Vagina (tissue), 2 donors: Measurements from ENCODE around the gene LIN37. TPM values are rescaled to one million over a fixed set of nuclear protein-coding genes. Genes with fewer than 3 reads are reported as not detected.
A peak's percentile ranks its signal among the peaks of the same experiment; 100 is the strongest.

ENCODE experiments used
- DNase-seq, 2 donors: peaks; one replicate each; pipeline ENCODE4 v3.0.0-alpha.2; 2017; ENCODE audit errors: extremely low spot score in 2 of 2
- H3K27ac ChIP-seq: fragments of 200-600 bp; sonication (generic); one replicate; pipeline ENCODE4 v1.5.1; 2019
- H3K27me3 ChIP-seq: fragments of 200-600 bp; sonication (generic); one replicate; pipeline ENCODE4 v1.5.1; 2019
- H3K36me3 ChIP-seq, 2 donors: fragments of 200-600 bp; sonication (generic); one replicate each; pipeline ENCODE4 v1.5.1; 2017 to 2019
- H3K4me1 ChIP-seq: fragments of 200-600 bp; sonication (generic); one replicate; pipeline ENCODE4 v1.5.1; 2019
- H3K4me3 ChIP-seq, 2 donors: fragments of 200-600 bp; sonication (generic); 1 replicate in 1 of 2; 2 replicates in 1 of 2; pipeline ENCODE4 v1.5.1; 2016 to 2019
- H3K9me3 ChIP-seq: fragments of 200-600 bp; sonication (generic); one replicate; pipeline ENCODE4 v1.5.1; 2019
- POLR2A ChIP-seq, 2 donors: fragments of 450-650 bp; IDR thresholded peaks; one replicate each; pipeline ENCODE4 v1.6.1; 2017; ENCODE audit warnings: antibody characterized with exemption in 2 of 2, mild to moderate bottlenecking in 2 of 2, moderate library complexity in 2 of 2
- POLR2AphosphoS5 ChIP-seq, 2 donors: sonication (generic); formaldehyde crosslinking; IDR thresholded peaks; one replicate each; pipeline ENCODE4 v1.9.0; 2017; ENCODE audit warnings: antibody characterized with exemption in 2 of 2, mild to moderate bottlenecking in 2 of 2, low read depth in 1 of 2; ENCODE audit not compliant: insufficient read depth in 1 of 2
- intact Hi-C: fragments of 100-400 bp; cut with DNase I; formaldehyde crosslinking; loops from one replicate; pipeline ENCODE4 v1.15.1; 2023
- total RNA-seq: library from RNA; depleted of rRNA; stranded (reverse); fragments of >200 nt; gene quantifications from one replicate; pipeline ENCODE4 v1.2.3, GENCODE V29; 2016
- TF ChIP-seq, protein P1 (sequence below), 3 experiments: fragments of 450-650 bp in 2 of 3; fragments of 200-600 bp in 1 of 3; sonication (generic) in 1 of 3; IDR thresholded peaks; one replicate each; pipeline ENCODE4 v1.5.1; 2017 to 2019; ENCODE audit warnings: antibody characterized with exemption in 3 of 3, mild to moderate bottlenecking in 2 of 3, moderate library complexity in 2 of 3

Gene LIN37
- total RNA-seq, 1 donor from 2014 or later: 11.3 TPM

DNA sequence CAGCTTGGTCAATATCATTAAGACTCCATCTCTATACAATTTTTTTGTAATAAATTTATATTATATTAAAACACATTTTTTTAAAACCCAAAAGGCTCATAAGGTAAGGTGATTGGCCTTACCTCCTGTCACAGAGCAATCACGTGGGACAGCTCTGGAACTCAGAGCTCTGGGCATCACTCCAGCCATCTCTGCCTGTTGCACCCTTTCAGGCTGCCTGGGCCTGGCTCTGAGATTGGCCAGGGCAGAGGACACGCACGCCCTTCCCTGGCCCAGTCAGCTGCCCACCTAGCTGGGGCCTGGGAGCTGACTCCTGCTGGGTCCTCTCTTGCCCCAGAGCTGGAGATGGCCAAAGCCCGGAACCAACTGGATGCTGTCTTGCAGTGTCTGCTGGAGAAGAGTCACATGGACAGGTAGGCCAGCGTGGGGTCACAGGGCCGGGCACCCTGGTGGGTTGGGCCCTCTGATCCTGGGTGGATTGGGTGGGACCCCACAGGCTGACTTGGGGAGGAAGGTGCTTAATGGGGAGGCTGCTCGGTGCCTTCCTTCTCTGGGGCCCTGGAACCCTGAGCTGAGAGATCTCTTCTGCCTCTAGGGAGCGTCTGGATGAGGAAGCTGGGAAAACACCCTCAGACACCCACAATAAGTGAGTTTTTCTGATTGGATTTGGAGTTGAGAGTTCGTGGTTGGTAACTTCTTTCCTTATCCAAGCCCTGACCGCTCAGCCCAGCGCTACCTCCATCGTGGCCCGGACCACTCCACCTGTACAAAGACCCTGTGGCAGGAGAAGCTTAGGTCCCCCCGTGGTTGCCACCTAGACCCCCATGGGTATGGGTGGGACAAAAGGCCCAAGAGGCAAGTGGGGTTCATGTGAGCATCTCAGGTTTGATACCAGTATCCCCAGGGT, 3.7 kb downstream of the LIN37 start:
- Histone ChIP-seq H3K27me3 (no peaks in the 10 kb centered on the region), H3K4me1 (peaks cover 50% of the 10 kb centered on the region), H3K27ac (no peak overlapping the region), H3K4me3 (no peak overlapping the region), H3K36me3 (peaks cover 0 to 26% of the 10 kb centered on the region in 2 donors), H3K9me3 (no peaks in the 10 kb centered on the region)
- DNase-seq: no peak
- TF ChIP-seq POLR2A (IDR thresholded peaks at IDR 0.05): no peak
- TF ChIP-seq POLR2AphosphoS5 (IDR thresholded peaks at IDR 0.05; ENCODE audit: insufficient read depth in 1 of 2, low read depth in 1 of 2): no peak
- TF ChIP-seq, protein P1, sequence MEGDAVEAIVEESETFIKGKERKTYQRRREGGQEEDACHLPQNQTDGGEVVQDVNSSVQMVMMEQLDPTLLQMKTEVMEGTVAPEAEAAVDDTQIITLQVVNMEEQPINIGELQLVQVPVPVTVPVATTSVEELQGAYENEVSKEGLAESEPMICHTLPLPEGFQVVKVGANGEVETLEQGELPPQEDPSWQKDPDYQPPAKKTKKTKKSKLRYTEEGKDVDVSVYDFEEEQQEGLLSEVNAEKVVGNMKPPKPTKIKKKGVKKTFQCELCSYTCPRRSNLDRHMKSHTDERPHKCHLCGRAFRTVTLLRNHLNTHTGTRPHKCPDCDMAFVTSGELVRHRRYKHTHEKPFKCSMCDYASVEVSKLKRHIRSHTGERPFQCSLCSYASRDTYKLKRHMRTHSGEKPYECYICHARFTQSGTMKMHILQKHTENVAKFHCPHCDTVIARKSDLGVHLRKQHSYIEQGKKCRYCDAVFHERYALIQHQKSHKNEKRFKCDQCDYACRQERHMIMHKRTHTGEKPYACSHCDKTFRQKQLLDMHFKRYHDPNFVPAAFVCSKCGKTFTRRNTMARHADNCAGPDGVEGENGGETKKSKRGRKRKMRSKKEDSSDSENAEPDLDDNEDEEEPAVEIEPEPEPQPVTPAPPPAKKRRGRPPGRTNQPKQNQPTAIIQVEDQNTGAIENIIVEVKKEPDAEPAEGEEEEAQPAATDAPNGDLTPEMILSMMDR (IDR thresholded peaks at IDR 0.05): no peak
- intact Hi-C loops: no loop called here

DNA sequence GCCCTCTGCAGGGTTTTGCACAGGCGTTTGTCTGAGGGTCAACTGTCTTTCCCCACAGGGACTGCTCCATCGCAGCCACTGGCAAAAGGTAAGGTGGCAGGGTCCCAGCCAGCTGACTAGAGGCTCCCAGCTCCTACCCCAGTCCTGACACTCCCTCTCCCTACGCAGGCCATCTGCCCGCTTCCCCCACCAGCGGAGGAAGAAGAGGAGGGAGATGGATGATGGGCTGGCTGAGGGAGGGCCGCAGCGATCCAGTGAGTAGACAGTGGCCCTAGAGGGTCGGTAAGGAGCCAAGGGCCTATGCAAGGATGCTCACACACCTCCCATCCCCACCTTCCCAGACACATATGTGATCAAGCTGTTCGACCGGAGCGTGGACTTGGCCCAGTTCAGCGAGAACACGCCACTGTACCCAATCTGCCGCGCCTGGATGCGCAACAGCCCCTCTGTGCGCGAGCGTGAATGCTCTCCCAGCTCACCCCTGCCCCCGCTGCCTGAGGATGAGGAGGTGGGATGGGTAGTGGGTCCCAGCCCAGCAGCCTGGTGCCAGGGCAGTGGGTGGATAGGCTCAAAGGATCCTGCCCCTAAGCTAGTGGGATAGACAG, 4.5 kb downstream of the LIN37 start:
- no peak for TF ChIP-seq POLR2AphosphoS5 (IDR thresholded peaks at IDR 0.05; ENCODE audit: insufficient read depth in 1 of 2, low read depth in 1 of 2)
- TF ChIP-seq, protein P1 (IDR thresholded peaks at IDR 0.05): no peak
- TF ChIP-seq POLR2A (IDR thresholded peaks at IDR 0.05): no peak
- intact Hi-C loops: no loop called here
- no peak for DNase-seq
- Histone ChIP-seq H3K27ac (no peak overlapping the region), H3K4me1 (peaks cover 52% of the 10 kb centered on the region), H3K36me3 (peaks cover 0 to 26% of the 10 kb centered on the region in 2 donors), H3K4me3 (no peak overlapping the region), H3K9me3 (no peaks in the 10 kb centered on the region), H3K27me3 (no peaks in the 10 kb centered on the region)

DNA sequence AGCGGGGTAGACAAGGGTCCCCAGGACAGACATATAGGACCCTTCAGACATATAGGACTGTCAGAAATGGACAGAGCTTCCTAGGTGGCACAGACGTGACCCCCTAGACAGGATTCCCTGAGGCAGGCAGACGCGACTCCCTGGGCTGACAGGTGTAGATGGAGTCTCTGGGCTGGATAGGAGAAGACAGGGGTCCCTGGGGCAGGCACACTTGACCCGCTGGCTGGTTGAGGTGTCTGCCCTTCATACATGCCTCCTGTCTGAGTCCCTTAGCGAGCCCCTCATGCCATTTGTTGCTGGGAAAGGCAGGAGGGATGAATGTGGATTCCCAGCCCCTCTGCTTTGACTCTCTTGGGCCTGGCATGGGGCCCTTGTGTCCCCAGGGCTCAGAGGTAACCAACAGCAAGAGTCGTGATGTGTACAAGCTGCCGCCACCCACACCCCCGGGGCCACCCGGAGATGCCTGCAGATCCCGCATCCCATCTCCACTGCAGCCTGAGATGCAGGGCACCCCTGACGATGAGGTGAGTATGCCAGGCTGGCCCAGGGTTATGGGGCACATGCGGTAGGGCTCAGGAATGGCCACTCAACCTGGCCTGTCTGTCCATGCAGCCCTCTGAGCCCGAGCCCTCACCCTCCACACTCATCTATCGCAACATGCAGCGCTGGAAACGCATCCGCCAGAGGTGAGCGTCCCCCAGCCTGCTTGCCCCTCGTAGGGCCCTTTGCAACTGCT, 5.4 kb downstream of the LIN37 start:
- Histone ChIP-seq H3K4me3 (no peak overlapping the region), H3K36me3 (peaks cover 0 to 26% of the 10 kb centered on the region in 2 donors), H3K27me3 (no peaks in the 10 kb centered on the region), H3K9me3 (no peaks in the 10 kb centered on the region), H3K4me1 (peaks cover 52% of the 10 kb centered on the region), H3K27ac (peak overlapping the region; percentile 97)
- DNase-seq: no peak
- intact Hi-C loops: no loop called here
- TF ChIP-seq, protein P1 (IDR thresholded peaks at IDR 0.05): no peak
- TF ChIP-seq POLR2A (IDR thresholded peaks at IDR 0.05) (no peak), POLR2AphosphoS5 (IDR thresholded peaks at IDR 0.05; ENCODE audit: insufficient read depth in 1 of 2, low read depth in 1 of 2) (peak in 1 of 2 donors; percentile 20)

DNA sequence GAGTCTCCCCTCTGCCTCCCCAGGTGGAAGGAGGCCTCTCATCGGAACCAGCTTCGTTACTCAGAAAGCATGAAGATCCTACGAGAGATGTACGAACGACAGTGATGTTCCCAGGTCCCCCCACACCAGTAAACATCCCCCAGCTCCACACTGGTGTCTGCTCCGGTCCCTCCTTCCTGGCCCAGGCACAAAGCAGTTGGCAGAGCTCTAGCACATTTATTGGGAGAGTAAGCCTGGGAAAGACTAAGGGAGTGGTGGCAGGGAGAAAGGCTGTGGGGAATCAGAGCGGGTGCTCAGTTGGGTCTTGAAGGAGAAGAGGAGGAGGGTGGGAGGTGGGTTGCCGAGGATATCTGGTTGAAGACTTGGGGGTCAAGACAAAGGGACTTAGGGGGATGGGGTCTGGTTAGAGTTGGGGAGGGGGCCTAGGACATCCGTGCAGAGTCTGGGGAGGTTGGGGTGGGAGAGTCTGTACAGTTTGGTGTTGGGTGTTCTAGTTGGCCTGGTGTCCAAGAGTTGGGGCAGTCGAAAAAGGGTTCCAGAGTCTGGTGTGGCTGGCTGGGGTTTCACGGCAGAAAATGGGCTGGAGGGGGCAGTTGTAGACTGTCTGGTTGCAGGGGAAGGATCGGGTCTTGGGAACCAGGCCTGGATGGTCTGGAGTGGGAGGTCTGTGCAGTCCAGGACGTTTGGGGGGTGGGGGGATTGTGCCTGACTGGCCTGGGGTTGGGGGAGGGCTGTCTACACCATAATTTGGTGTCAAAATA, 6.2 kb downstream of the LIN37 start:
- TF ChIP-seq POLR2AphosphoS5 (IDR thresholded peaks at IDR 0.05; ENCODE audit: insufficient read depth in 1 of 2, low read depth in 1 of 2) (peak in 1 of 2 donors; percentile 8), POLR2A (IDR thresholded peaks at IDR 0.05) (no peak)
- TF ChIP-seq, protein P1 (IDR thresholded peaks at IDR 0.05): no peak
- no peak for DNase-seq
- Histone ChIP-seq H3K36me3 (peaks cover 0 to 26% of the 10 kb centered on the region in 2 donors), H3K27me3 (no peaks in the 10 kb centered on the region), H3K9me3 (no peaks in the 10 kb centered on the region), H3K4me3 (peak overlapping the region; percentile 61 to 88), H3K27ac (peak overlapping the region; percentile 97), H3K4me1 (peaks cover 51% of the 10 kb centered on the region)
- intact Hi-C loops: no loop called here
